T-helper 2 cell treated with Interferon-gamma antibody and Interleukin-4, amounts not matched to agents 100 ng/mL and 5 ng/mL, for 36 hours (primary cell): Measurements from ENCODE around the gene SLC12A1. TPM values are rescaled to one million over a fixed set of nuclear protein-coding genes. Genes with fewer than 3 reads are reported as not detected.

Experiments used
- intact Hi-C: fragments of 100-400 bp; cut with micrococcal nuclease; formaldehyde crosslinking; loops from one replicate; pipeline ENCODE4 v1.15.1; 2023
- total RNA-seq: library from RNA; stranded (reverse); gene quantifications from 2 replicates; pipeline ENCODE4 v1.2.3, GENCODE V29; 2022

The SLC12A1 gene
- total RNA-seq, 1 donor from 2014 or later, result not detected

DNA sequence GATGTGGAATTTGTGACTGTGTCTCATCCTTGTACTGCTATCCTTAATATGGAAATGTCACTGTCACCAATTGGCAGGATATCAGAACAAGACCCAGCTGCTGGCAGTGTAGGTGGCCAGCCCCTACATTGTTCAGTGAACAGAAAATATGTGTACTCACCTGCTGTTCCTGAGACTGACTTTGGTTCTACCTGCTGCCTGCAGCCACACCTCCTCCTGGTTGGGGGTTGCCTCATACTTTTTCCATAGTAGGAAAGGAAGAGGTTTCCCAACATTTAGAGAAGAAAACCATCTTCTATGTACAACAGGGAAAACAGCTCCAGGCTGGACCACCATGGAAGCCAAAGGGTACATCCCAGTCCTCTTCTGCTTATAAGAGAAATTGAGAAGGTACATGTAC lies 35.9 kb downstream of the SLC12A1 start:
- intact Hi-C loops, result no loop called here

DNA sequence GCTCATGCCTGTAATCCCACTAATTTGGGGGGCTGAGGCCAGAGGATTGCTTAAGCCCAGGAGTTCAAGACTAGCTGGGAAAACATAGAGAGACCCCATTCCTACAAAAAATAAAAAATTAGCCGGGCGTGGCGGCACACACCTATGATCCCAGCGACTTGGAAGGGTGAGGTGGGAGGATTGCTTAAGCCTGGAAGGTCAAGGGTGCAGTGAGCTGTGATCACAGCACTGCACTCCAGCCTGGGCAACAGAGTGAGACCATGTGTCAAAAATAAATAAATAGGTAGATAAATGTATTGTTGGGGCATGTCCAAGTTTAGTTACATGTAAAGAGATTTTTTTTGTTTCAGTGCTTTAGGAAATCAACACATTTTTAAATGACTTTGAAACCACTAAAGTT lies 36.4 kb downstream of the SLC12A1 start:
- intact Hi-C loops, result no loop called here

DNA sequence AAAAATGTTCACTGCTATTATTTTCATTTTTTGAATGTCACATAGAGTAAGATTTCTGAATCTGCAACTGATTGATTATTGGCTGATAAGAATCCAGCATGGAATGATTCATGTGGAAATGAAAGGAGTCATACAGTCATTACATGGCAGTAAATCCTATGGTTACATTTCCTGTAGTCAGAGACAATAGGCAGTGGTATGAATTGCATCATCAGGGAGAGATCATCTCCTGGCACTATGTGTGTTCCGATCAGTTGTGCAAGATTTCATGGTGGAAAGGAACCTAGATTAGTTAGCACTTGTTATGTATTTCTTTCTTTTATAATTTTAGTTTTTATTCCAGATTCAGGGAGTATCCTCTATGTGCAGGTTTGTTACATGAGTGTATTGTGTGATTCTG lies 38.8 kb downstream of the SLC12A1 start:
- intact Hi-C loops, result no loop called here

DNA sequence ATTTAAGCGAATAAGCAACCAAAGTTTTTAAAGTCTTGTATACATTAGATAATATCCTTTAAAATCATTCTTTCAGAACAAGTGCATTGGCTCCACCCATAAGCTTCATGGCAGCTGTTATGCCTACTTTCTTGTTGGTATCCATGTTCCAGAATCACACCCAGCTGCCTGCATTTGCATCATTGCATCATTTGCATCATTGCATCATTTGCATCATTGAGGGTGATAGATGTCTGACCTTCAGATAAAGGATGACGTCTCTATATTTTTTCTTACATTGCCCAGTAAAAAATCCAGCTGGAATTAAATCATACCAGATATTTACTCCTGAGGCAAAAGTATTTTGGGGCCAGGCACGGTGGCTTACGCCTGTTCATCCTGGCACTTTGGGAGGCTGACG lies 42.3 kb downstream of the SLC12A1 start:
- intact Hi-C loops, result no loop called here

DNA sequence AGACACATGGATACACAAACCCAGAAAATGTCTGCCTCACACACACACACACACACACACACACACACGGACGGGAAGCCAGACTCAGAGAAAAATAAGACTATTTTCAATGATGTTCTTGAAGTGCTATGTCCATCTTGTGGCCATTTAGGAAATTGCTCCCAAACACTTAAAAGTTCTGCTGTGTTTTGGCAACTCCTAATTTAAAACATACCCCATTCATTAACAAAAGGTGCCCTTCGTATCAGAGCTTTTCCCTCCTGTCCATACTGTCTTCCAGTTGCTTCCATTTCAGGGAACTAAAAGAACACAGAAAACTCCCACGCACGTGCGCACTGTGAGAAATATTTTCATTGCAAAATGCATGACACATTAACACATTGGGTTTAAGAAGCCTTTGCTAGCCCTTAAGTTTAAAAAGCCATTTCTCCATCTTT lies 44.6 kb downstream of the SLC12A1 start:
- intact Hi-C loops, result no loop called here

DNA sequence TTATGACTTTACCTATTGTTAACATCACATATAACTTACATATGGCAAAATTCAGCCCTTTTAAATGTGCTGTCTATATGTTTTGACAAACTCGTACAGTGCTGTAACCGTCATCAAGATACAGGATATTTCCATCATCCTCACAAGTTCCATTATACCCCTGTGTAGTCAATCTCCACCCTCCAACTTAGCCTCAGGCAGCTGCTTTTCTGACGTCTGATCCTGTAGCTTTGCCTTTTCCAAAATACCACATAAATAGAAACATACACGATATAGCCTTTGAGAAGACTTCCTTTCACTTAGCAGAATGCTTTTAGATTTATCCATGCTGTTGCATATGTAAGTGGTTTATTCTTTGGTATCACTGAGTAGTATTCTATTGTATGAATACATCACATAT lies 47.1 kb downstream of the SLC12A1 start:
- intact Hi-C loops, result no loop called here

DNA sequence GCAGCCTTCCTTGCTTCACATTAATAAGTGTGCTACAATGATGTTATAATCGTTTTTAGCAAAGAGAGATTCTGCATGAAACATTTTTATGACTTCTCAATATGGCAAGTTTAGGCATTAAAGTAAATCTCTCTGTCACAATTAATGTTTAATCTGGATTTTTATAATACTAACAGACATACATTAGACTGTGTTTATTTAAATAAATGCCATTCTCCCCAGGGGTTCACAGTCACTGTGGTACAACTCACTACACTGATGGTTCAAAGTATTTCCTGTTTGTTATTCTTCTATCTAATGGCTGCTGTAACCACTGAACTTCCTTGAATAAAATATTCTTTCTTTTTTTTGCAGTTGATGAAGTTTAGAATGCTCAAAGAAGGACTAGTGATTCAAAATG lies 59.0 kb downstream of the SLC12A1 start:
- intact Hi-C loops, result no loop called here

DNA sequence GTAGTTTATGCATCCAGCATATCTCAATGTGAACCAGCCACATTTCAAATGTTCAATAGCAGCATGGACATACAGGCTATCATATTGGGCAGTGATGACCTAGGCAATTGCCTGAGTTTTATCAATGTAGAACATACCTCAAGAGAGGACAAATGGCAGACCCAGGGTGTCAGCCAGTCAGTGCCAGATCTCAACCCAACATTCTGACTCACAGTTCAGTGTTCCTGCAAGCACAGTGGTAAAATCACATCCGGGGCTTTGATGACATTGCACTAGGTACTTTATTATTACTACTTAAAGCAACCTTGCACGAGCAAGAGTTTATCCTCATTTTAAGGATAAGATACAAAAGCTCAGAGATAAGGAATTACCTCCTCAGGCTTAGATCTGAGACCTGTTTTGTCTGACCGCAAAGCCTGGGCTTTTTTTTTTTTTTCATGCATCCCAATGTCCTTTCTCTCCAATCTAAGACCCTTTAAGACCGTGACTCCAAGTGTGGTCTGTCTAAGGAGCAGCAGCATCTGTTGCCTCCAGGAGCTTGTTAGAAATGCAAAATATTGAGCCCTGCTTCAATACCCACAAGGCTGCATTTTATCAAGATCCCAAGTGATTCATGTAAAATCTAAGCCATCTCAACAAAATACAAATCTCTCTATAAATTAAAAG lies 60.1 kb downstream of the SLC12A1 start:
- intact Hi-C loops, result no loop called here

DNA sequence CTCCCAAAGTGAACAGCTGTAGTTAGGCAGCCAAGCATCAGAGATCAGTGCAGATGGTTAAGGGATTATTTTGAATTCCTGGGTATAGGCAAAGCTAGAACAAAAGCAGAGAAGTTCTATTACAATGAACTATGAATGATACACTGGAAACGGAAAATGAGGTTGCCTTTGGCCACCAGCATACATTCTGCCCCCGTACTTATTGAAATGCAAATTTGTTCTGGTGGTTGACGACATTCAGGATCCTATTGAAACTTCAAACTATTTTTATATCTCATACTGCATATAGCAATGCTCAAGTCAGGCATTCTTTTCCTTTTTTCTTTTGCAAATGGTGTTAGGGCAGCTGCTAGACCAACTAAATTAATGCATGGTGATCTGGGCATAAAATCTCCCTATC lies 61.7 kb downstream of the SLC12A1 start:
- intact Hi-C loops, result no loop called here

DNA sequence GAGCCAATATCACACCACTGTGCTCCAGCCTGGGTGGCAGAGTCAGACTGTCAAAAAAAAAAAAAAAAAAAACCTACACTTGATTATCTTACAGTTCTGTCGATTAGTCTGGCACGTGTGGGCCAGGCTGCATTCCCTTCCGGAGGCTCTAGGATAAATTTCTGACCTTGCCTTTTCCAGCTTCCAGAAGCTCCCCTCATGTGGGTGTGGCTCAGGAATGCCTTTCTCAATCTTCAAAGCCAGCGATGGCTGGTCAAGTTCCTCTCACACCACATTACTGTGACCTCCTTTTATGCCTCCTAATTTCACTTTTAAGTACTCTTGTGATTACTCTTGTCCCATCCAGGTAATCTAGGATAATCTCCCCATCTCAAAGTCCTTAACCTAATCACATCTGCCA lies 66.9 kb downstream of the SLC12A1 start:
- intact Hi-C loops, result no loop called here

DNA sequence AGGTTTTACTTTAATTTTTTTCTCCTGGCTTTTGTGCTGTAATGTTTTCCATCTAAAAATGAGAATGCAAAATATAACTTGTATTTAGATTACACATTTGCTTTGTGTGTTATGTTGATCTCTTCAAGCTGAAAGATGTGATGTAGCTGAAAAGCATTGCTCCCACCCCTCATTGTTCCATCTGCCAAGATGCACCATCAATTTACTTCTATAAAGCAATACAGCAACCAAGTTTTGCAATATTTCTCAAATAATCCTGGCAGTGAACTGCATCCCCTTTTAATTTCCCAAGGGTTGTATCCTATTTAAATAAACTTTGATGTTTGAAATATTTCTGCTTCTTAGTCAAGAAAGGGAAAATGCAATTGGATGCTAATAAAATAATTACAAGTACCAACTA lies 72.6 kb downstream of the SLC12A1 start:
- intact Hi-C loops, result no loop called here

DNA sequence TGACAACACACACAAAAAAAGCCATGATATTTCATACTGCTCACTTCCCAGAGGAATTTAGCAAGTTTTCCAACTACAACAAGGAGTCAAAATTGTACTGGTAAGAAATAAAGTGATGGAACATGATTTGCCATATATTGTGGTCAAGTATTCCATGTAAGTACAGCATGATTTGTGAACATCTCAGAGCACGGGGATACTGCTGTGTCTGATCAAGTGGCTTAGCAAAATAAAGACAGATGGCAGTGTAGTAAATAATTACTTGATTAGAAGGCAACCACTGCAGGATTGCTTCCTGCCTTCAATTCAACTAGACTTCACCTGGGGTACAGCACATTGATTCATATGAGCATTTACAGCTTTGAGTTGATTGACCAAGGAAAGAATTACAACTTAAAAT lies 73.5 kb downstream of the SLC12A1 start:
- intact Hi-C loops, result loop anchor here (10.0 kb wide), 2 partner anchors 75 to 565 kb away; partner anchors contain the start of gene SEMA6D

DNA sequence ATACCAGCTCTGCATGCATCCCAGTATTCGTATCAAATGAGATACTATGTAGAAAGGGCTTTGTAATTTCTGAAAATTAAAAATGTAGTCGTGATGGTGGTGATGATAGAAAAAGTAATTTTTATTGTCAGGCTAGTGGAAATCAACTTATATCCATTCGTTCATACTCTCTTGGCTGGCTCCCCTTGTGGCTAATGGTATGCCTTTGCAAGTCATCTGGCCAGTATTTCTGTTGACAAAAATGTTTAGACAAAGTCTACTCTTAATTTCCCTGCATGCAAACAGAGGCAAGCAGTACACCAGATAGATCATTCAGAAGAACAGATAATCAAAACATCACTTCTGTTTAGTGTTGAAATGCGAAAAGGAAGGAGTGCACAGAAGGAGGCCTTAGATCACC lies 75.6 kb downstream of the SLC12A1 start:
- intact Hi-C loops, result loop anchor here (10.0 kb wide), 2 partner anchors 73 to 567 kb away; partner anchors contain the start of gene SEMA6D

DNA sequence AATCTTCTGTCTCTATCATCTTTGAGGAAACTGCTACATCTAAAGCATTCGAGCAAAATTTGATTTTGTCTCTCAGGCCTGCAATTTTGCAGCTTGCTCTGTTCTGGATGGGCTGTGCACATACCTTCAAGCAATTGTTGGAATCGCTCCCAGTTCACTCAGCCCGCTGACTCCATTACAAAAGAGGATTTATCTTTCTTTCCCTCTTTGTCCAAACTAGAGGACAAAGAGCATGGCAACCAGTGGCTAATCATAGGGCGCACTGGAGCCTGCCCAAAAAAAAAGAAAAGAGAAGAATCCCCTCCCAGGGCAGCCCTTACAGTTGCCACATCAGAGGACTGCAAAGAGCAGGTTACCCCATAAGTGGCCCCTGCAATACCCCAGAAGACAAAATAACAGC lies 76.1 kb downstream of the SLC12A1 start:
- intact Hi-C loops, result loop anchor here (10.0 kb wide), 2 partner anchors 73 to 567 kb away; partner anchors contain the start of gene SEMA6D

DNA sequence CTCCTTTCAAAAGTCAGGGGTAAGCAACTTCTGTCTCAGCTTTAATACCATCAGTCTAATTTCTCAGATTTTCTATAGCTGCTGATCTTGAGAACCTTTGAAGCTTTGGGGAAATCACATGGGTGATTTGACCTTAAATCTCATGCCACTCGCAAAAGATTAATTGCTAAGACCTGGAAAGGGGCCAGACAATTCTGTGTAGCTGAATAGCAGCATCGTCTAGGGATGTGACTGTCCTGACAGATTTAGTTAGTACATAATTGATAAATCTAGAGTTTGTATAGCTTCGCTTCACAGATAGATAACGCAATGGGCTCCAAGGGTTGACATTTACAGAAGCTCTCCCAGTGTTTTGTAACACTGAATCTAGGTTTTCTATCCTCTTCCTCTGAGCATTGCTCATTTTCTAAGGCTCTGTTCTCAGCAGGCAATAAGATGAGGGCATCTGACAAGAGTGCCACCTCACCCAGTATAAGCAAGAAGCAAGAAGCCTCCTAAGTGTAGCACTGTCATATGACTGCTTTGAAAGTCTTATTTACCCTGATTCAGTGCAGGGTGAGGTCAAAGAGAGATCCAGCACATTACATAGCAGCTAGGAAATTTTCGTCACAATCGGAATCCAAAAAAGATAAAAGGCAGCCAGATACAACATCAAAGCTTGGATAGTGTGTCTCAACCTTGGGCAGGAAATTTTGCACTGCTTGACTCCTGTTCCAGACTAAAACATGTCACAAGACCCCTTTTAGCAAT lies 77.5 kb downstream of the SLC12A1 start:
- intact Hi-C loops, result loop anchor here (10.0 kb wide), 2 partner anchors 71 to 569 kb away; partner anchors contain the start of gene SEMA6D

DNA sequence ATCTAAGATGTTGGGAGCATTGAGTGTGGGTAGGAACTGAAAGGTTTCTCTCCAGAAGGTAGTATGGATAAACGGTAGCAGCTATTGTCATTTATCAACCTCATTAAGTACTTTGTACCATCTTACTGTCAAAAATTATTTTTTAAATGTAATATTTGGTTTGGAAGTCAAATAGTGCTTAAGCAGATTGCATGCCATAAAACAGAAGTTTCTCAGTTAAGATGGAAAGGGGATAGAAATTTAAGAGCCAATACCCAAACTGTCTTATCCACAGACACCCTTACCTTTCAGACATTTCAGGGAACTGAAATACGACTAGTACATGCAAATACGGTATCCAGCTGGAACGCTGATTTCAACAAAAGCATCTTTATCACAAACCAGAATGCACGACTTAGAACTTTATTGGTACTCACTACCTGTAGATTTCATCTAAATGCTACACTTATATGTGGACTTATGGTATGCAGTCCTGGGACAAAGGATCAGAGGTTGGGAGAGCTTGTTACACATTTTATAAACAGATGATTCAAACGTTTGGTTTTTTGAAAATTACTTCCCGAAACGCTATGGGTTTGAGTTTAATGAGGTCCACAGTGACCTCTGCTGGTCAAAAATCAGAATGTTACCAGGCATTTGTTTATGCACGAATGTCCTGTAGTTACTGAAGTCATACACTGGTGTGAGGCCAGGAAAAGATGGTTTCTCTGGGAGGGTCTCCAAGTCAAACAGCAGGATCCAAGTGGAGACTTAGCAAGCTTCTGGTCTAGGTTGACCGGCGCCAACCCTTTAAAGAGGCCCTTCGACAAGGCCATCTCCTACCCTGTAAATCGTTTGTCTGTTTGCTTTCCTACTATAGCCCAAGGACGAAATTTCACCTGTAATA lies 79.5 kb downstream of the SLC12A1 start:
- intact Hi-C loops, result loop anchor here (5.0 to 10.0 kb wide), 3 partner anchors 69 to 1088 kb away; partner anchors contain the start of gene SEMA6D

DNA sequence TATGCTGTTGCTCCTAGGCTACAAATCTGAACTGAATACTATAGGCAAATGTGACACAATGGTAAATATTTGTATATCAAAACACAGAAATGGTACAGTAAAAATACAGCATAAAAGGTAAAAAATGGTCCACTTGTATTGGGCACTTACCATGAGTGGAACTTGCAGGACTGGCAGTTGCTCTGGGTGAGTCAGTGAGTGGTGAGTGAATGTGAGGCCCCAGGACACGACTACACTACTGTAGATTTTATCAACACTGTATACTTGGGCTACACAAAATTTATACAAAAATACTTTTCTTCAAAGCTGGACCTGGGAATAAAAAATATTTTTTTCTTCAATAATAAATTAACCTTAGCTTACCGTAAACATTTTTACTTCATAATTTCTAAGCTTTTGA lies 83.5 kb downstream of the SLC12A1 start:
- intact Hi-C loops, result loop anchor here (5.0 to 10.0 kb wide), 3 partner anchors 65 to 1092 kb away; partner anchors contain the start of gene SEMA6D

DNA sequence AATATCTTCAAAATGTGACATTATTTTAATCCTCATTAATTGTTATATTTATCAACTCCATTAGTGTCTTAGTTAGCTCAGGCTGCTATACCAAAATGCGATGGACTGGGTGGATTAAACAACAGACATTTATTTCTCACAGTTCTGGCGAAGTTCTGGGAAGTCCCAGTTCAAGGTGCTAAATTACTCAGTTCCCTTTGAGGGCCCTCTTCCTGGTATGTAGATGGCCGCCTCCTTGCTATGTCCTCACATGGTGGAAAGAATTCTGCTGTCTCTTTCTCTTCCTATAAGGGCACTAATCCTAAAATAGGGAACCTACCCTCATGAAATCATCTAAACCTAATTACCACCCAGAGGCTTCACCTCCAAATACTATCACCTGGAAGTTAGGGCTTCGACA lies 86.4 kb downstream of the SLC12A1 start:
- intact Hi-C loops, result no loop called here

DNA sequence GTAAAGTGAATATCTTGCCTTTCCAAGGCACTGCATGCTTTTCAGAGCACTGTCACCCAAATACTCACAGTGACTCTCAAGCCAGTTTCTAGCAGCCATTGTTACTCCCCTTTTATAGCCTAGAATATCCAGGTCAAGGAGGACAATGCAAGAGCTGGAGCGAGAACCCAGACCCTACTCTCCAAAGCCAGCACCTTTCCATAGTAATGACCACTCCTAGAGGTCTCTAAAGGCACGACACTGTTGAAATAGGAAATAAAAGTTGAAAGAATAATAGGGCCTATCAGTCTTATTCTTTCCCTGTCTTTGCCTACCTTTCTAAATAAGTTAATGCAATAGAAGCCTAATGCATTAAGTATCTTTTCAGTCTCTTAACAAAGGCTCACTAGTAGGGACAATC lies 91.6 kb downstream of the SLC12A1 start:
- intact Hi-C loops, result no loop called here

DNA sequence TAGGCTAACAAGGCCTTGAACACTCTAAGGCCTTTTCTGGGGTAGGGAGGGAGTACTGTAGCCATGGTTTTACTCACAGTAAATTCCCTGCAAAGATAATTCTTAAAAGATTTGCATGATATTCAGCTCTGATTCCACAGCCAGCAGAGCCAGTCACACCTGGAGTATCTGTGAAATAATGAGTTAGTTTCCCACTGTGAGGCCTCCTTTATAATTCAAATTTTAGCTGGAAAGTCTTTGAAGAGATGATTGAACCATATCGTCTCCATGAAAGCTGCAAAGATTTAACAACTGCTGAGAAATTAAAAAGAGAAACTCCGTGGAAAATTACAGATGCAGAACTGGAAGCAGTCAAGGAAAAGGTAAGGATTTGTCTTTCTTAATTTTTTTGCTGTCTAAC lies 92.8 kb downstream of the SLC12A1 start:
- intact Hi-C loops, result no loop called here

DNA sequence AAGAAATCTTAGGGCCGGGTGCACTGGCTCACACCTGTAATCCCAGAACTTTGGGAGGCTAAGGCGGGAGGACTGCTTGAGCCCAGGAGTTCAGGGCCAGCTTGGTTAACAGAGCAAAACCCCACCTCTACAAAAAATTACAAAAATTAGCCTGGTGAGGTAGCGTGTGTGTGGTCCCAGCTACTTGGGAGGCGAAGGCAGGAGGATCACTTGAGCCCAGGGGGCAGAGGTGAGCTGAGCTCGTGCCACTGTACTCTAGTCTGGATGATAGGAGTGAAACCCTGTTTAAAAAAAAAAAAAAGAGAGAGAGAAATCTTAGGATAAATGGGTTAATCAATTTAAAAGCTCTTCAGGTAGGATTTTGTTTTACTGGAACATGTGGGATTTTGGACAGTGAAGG lies 93.9 kb downstream of the SLC12A1 start:
- intact Hi-C loops, result no loop called here

DNA sequence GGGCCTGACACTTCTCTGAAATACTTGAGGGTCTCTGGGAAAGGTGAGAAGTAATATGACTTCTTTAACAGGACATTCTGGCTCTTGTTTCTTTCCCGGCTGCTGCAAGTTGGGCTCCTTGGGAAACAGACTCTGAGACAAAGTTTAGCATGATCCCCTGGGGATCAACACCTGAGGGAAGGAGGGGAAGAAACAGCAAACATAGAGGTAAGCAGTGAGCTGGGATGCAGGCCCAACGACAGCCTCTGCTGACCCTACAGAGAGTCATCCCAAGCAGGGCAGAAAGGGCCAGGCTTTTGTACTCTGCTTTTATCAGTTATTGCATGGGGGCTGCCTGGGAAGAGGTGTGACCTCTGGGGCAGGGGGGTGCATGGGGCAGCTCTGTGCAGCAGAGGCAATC lies 98.3 kb downstream of the SLC12A1 start:
- intact Hi-C loops, result no loop called here
